Measurements from ENCODE around the gene USP3. TPM values are rescaled to one million over a fixed set of nuclear protein-coding genes. Genes with fewer than 3 reads are reported as not detected.

The USP3 gene
- total and polyA plus RNA-seq, 9 of the 15 experiments (the other 6 are each of a cell fraction or from before 2014, with no cell fraction given), result 17.3 to 54.3 (median 34.8) TPM

DNA sequence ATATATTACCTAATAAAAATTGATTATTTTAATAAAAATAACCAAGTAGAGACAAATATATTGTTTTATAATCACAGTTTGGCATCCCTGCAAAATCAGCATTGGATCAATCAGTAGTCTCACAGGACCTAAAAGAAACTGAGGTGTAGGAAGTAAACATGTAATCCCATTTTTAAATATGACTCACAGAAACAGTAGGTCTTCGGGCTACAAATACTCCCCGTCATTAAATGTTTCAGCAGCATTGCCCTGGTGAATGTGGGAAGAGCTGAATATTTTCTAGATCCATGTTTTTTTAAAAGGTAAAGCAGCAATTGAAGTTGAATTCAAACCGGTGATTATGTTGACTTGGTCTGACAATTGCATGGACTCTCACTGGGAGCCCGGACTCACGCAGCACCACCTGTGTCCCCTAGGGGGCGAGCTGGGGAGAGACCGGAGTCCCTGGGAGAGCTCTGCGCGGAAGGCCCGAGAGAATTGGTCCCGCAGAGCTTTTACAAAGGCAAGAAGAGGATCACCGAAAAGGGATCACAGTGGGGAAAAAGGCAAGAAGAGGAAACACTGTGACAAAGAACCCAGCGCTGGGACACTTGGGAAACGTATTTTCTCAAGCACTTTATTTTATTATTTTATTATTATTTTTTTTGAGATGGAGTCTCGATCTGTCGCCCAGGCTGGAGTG, 17.2 kb upstream of the USP3 start (continued):
- TF ChIP-seq ZNF764 (CRISPR knock-in tag; IDR thresholded peaks at IDR 0.05; ENCODE audit: low read depth), result no peak
- TF ChIP-seq ZFP1 (CRISPR knock-in tag; IDR thresholded peaks at IDR 0.05), result no peak
- TF ChIP-seq TAF15 (IDR thresholded peaks at IDR 0.05; ENCODE audit: low read depth, low read length), result no peak
- TF ChIP-seq, protein P1, sequence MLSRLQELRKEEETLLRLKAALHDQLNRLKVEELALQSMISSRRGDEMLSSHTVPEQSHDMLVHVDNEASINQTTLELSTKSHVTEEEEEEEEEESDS (CRISPR knock-in tag; IDR thresholded peaks at IDR 0.05), result no peak
- no peak for TF ChIP-seq ETV6 (IDR thresholded peaks at IDR 0.05; ENCODE audit: borderline replicate concordance in 1 of 2, low read depth in 2 of 2, low read length in 1 of 2)
- TF ChIP-seq ETV6 (CRISPR knock-in tag; IDR thresholded peaks at IDR 0.05; ENCODE audit: borderline replicate concordance), result no peak
- TF ChIP-seq MNT (conservative IDR thresholded peaks at IDR 0.05), result no peak
- TF ChIP-seq, protein P2, sequence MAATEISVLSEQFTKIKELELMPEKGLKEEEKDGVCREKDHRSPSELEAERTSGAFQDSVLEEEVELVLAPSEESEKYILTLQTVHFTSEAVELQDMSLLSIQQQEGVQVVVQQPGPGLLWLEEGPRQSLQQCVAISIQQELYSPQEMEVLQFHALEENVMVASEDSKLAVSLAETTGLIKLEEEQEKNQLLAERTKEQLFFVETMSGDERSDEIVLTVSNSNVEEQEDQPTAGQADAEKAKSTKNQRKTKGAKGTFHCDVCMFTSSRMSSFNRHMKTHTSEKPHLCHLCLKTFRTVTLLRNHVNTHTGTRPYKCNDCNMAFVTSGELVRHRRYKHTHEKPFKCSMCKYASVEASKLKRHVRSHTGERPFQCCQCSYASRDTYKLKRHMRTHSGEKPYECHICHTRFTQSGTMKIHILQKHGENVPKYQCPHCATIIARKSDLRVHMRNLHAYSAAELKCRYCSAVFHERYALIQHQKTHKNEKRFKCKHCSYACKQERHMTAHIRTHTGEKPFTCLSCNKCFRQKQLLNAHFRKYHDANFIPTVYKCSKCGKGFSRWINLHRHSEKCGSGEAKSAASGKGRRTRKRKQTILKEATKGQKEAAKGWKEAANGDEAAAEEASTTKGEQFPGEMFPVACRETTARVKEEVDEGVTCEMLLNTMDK (IDR thresholded peaks at IDR 0.05; ENCODE audit: borderline replicate concordance, insufficient read depth, low read depth, low read length, poor library complexity, severe bottlenecking), result peak; percentile 85
- no peak for TF ChIP-seq HNRNPUL1 (IDR thresholded peaks at IDR 0.05; ENCODE audit: low read length)
- no peak for TF ChIP-seq SP2 (IDR thresholded peaks at IDR 0.05; ENCODE audit: extremely low read depth, low read depth, low read length, poor library complexity, severe bottlenecking)
- TF ChIP-seq ZNF707 (CRISPR knock-in tag; conservative IDR thresholded peaks at IDR 0.05), result no peak
- TF ChIP-seq SAP30 (IDR thresholded peaks at IDR 0.05; ENCODE audit: borderline replicate concordance, insufficient read depth, low read depth, low read length, poor library complexity, severe bottlenecking), result no peak
- no peak for TF ChIP-seq PCBP2 (IDR thresholded peaks at IDR 0.05; ENCODE audit: low read depth, low read length, poor library complexity, severe bottlenecking)
- no peak for TF ChIP-seq TAF7 (tag; IDR thresholded peaks at IDR 0.05)
- peak; percentile 48 to 49; a peak in 3 of 4 replicates for TF ChIP-seq NRF1 (conservative IDR thresholded peaks at IDR 0.05 in 1 of 2, IDR thresholded peaks at IDR 0.05 in 1 of 2)
- TF ChIP-seq ZBTB49 (CRISPR knock-in tag; IDR thresholded peaks at IDR 0.05; ENCODE audit: borderline replicate concordance), result no peak
- TF ChIP-seq CBX8 (IDR thresholded peaks at IDR 0.05; ENCODE audit: borderline replicate concordance, extremely low read depth, low read depth, low read length, poor library complexity, severe bottlenecking), result no peak
- no peak; the same call in 1 of the 2 replicates for TF ChIP-seq BHLHE40 (IDR thresholded peaks at IDR 0.05; ENCODE audit: low read length)
- no peak for TF ChIP-seq ZNF76 (CRISPR knock-in tag; IDR thresholded peaks at IDR 0.05; ENCODE audit: borderline replicate concordance)
- TF ChIP-seq NCOA2 (IDR thresholded peaks at IDR 0.05; ENCODE audit: partially characterized antibody in 2 of 2), result no peak

Data from K562 (cell line).